HG03575 (cell line): Measurements from ENCODE around the gene DCAF17.
"Not testable (repeated sequence)": the region's sequence is repeated elsewhere in the genome, so short reads cannot be mapped to it uniquely, and the experiment has no call there.

Experiments used
- ATAC-seq: cut with Tn5 transposase; IDR thresholded peaks from one replicate; pipeline ENCODE4 v1.9.1; 2021; ENCODE audit not compliant: unreplicated experiment, insufficient number of reproducible peaks, low FRiP score; ENCODE audit errors: extremely low read depth

Gene DCAF17

DNA sequence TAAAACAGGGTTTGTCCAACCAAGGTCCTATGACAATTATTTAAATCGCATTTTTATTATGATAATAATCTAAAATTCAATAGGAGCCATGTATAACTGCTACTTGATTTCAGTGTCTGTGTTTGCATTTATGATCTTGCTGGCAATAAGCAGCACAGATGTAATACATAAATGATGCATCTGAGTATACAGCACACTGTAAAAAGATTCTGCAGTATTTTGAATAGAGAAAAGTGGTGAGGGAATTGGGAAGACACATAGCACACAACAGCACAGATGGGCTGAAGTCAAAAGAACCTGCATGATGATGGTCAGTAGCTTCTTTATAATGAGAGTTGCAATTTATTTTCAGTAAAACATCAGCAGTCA, 26.4 kb upstream of the DCAF17 start:
- ATAC-seq, result no peak

GRCh38 chr2:171409436-171409971, 24.5 kb upstream of the DCAF17 start:
- no peak for ATAC-seq

DNA sequence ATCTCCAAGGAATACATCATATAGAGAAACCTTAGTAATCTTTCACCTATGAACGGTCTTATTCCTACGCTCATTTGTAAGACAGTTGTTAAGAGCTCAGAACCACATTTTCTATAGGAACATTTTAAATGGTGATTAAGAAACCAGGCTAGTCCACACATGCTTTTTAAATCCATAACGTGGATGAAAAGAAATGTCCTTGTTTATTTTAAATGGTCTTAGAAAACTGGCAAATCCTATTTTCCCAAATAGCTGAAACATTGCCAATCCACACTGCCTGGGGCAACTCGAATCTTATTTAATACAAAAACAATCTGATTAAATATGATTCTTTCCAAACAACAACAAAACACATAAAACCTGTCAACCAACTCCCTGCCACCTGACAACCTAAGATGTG, 23.9 kb upstream of the DCAF17 start:
- ATAC-seq, result no peak

DNA sequence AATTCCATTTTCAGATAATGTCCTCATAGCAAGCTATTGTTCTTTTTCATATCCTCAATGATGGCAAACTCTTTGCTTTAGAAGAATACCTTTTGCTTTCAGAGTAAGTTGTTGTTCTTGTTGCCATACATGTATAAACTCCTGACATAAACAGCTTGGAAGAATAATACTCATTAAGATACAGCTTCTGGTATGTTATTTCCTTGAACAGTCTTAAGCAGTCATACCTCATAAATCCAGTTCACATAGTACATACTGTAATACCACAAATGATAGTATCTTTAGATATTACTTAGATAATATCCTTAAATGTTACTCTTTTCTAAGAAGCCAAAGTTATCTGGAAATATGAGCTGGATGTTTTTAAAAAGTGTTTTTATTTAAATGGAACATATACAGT, 23.4 kb upstream of the DCAF17 start:
- no peak for ATAC-seq

- no peak for ATAC-seq
These were observed 22.8 kb upstream of the DCAF17 start for GRCh38 chr2:171411214-171411613.

DNA sequence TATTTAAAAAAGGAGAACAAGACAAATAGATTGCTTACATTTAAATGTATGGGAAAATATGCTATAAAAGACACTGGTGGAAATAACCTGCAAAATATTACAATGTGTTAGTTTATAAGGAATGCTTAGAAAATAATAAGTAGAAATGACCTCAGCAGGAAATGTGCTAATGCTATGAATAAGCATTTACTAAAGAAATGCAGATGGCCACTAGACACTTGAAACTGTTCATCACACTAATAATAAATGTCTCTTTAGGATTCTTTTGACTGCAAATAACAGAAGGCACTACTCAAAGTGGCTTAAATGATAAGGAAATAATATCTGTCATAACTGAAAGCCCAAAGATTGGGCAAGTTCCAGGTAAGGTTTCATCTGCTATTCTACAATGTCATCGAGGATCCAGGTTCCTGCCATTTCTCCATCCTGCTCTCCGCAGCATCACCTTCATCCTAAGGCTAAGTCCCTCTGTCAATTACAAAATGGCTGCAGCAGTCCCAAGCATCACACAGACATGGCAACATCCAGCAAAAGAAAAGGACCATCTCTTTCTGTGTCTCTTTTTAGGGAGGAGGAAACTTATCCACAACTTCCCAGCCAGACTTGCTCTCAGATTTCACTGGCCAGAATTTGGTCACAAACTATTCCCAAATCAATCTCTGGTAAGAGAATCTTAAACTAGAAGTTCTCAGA, 22.1 kb upstream of the DCAF17 start:
- no peak for ATAC-seq

- no peak for ATAC-seq
These were observed 21.4 kb upstream of the DCAF17 start for GRCh38 chr2:171412571-171413175.

DNA sequence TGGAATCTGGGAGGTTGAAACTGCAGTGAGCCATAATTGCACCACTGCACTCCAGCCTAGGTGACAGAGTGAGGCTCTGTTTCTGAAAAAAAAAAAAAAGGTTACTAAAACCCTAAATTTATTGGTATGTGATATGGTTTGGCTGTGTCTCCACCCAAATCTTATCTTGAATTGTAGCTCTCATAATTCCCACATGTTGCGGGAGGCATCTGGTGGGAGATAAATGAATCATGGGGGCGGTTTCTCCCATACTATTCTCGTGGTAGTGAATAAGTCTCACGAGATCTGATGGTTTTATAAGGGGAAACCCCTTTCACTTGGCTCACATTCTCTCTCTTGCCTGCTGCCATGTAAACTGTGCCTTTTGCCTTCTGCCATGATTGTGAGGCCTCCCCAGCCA, 19.4 kb upstream of the DCAF17 start:
- not testable (repeated sequence) for ATAC-seq

DNA sequence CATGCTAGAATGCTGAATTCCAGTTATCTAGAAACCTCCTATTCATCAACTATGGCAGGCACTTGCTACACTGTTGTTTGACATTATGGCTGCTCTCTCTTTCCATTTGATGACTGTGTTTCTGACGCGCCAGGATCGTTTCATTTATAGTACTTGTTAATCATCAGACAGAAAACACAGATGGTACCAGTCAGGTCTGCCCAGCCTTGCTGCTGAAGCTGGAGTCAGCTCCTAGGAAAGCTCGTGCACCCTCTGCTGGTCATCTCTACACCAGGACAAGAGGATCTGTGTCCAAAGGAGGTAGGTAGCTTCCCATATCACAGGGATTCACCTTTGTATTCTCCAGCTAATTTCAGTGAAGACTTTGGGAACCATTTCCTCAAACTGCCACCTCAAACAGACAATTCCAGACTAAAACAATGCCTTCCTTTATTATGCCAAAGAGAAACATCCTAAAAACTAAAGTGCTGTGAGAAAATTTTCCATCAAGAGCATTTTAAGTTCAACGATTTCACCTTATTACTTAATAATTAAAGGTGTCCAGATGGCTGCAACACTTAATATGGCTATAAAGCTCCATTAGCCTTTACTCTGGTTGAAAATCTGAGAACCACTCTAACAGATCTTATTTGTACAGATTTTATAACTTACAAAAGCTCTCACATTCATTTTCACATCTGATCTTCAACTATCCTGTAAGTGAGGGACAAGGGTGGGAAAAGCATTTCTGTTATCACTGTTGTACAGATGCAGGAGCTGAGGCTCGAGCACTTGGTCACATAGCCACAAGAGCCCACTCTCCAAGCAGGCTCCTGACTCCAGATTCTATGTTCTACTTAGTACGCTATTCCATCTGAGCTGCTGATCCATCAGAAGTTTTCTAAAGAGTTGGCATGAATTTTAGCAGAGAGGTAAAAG, 17.8 kb upstream of the DCAF17 start:
- ATAC-seq, result peak; percentile 59

DNA sequence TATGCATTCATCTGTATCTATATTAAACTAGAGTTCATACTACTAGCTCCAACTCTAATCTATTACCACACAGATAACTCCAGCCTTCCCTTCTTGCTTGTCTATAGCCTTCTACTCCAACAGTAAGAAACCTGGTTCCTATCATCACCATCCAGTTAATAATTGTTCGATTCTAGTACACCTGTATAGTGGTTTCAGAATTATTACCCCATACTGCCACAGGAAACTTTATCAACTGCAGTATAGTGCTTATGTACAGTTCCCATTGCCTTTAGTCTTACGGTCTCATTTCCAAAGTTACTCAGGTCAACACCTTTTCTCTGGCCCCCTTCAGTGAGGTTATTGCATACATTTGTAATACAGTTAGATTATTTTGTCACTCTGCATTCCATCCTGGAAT, 14.7 kb upstream of the DCAF17 start:
- no peak for ATAC-seq

GRCh38 chr2:171420728-171421563, 13.1 kb upstream of the DCAF17 start:
- no peak for ATAC-seq

DNA sequence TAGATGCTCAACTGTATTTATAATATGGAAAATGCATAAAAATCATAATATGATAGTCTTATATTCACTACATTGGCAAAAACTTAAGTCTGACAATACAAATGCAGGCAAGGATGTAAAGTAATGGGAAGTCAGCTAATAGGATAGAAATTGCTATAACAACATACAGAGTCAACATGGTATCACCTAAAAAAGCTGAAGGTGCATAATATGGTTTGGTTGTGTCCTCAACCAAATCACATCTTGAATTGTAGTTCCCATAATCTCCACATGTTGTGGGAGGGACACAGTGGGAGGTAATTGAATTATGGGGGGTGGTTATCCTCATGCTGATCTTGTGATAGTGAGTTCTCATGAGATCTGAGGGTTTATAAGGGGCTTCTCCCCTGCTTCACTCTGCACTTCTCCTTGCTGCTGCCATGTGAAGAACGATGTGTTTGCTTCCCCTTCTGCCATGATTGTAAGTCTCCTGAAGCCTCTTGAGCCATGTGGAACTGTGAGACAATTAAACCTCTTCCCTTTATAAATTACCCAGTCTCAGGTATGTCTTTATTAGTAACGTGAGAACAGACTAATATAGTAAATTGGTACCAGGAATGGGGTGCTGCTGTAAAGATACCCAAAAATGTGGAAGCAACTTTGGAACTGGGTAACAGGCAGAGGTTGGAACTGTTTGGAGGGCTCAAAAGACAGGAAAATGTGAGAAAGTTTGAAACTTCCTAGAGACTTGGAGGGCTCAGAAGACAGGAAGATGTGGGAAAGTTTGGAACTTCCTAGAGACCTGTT, 11.1 kb upstream of the DCAF17 start:
- not testable (repeated sequence) for ATAC-seq

GRCh38 chr2:171430516-171431410, 3.3 kb upstream of the DCAF17 start:
- no peak for ATAC-seq

DNA sequence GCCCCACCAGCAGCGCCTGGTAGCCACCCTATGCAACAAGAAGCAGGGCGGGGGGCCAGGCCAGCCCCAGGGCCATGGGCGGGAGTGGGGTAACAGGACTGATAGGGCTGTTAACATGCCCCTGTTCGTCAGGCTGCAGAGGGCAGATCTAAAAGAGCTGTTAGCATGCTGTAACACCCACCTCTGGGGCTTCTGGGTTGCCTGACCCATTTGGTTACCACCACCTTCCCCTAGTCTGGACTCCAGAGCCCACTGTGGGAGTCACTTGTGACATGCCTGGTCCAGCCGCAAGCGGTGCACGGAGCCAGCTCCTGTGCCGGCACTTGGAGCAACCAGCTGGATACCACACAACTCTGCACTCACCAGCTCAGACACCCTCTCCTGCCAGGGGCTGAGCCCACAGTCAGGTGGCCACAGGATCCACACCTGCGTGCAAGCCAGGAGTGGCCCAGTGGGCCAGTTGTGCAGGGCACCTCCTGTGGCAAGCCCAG, 2.3 kb upstream of the DCAF17 start:
- ATAC-seq, result no peak

DNA sequence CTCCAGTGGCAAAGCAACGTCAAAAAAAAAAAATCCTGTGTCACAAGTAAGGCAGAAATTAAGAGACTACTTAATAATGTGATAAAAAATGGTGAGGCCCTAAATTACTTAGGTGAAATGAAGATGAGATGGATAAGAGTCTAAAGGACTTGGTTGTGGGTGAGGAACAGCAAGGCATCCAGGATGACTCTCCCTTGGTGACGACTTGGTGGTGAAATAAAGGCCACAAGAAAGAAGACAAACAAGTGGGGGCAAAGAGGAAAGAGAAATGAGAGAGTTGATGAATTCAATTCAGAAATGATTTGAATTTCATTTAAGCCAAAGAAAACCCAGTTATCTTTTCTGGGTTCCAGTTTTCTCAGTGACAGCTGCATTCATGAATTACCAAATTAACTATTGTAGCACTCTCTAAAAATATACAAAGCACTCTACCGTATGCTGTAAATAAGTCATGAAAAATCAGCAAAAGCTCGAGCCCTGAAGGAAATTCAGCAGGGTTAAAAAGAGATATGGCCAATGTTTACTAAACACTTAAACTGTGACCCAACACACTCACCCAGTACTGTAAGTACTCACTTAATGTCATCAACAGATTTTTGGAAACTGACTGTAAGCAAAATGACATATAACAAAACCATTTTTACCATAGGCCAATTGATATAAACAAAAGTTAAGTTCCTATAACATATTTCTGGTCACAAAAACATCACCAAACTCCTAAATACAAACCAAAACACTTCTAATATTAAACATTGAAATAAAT, 1.6 kb upstream of the DCAF17 start:
- ATAC-seq, result no peak

DNA sequence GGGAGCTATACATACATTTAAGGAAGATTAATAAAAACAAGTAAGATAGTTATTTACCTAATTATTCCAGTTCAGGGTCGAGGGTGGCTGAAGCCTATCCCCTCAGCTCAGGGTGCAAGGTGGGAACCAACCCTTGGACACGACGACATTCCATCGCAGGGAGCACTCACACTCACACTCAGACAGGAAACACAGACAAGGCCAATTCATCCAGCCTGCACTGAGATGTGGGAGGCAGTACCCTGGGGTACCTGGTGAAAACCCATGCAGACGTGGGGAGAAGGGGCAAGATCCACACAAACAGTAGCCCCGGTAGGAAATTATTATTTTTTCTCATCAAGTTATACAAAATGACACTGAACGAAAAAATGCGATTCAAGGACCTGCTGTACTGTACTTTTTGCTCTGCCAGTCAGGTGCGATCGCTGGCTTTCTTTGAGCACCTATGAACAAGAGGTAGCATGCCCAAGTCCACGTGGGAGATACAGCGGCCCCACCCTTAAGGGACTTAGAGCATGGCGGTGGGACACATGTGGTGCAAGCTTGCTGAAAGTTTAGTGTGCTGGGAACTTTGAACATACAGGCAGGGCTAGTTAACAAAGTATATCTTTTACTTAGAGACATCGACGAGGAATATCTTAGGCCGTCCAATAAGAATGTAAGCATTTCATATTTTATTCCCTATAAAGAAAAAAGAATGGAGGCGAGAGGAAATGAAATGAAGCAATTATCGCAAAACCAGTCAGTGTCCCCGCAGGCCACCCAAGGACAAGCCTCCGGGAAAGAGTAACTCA, 860 bp upstream of the DCAF17 start:
- no peak for ATAC-seq
